BE2C (cell line): Measurements from ENCODE around the gene DTNB.

Source experiments
- DNase-seq: peaks from one replicate; pipeline ENCODE4 v3.0.0-alpha.2; 2020
- H3K27me3 ChIP-seq: fragments of 250-450 bp; sonication (Bioruptor Pico); 2 replicates; pipeline ENCODE4 v1.5.1; 2020; ENCODE audit warnings: mild to moderate bottlenecking
- H3K36me3 ChIP-seq: fragments of 250-450 bp; sonication (Bioruptor Pico); 2 replicates; pipeline ENCODE4 v1.5.1; 2020; ENCODE audit warnings: mild to moderate bottlenecking
- H3K4me1 ChIP-seq: fragments of 250-450 bp; sonication (Bioruptor Pico); 2 replicates; pipeline ENCODE4 v1.5.1; 2020
- H3K4me3 ChIP-seq: 2 replicates; pipeline ENCODE4 v1.5.1; 2011; ENCODE audit warnings: low read depth, low read length
- H3K9me3 ChIP-seq: fragments of 250-450 bp; sonication (Bioruptor Pico); 2 replicates; pipeline ENCODE4 v1.5.1; 2020
- CTCF ChIP-seq: IDR thresholded peaks from 2 replicates; pipeline ENCODE4 v1.5.1; 2012; ENCODE audit warnings: mild to moderate bottlenecking, low read depth, low read length

Gene DTNB

DNA sequence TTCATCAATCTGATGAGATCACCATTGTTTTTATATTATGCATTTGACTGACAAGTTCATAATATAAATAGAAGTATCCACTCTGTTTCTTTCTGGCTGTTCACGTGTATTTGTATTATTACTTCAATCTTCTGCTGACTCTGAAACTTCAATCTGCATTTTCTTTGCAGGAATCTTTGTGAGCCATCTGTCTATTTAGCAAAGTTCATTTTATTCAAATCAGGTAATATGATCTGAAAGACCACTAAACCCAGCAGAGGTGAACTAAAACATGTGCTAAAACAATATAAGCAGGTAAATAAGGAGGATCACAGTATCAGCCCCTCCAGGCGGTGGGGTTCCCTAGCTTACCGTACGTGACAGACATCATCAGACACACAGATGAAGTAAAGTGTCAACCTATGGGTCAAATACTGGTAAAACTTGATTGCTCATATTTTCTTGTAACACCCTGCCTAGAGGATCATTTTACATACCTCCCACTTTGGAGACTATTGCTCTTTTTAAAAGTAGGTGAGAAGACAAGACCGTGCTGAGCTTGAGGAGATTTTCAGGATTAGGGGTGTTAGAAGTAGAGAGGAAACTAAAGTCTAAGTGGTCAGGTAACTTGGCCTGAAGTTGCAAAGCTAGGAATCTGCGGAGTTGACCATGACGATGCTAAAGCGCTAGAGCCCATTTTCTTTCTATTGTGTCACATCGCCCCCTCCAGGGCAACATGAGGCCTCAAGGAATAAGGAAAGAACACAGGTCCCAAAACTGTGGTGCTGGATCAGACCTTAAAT, 9.0 kb downstream of the DTNB start:
- peak; percentile 70 for DNase-seq
- Histone ChIP-seq H3K36me3 (no peaks in the 10 kb centered on the region), H3K4me3 (no peak overlapping the region), H3K9me3 (no peaks in the 10 kb centered on the region), H3K4me1 (peaks cover 4% of the 10 kb centered on the region), H3K27me3 (no peaks in the 10 kb centered on the region)
- TF ChIP-seq CTCF, result peak; percentile 91

DNA sequence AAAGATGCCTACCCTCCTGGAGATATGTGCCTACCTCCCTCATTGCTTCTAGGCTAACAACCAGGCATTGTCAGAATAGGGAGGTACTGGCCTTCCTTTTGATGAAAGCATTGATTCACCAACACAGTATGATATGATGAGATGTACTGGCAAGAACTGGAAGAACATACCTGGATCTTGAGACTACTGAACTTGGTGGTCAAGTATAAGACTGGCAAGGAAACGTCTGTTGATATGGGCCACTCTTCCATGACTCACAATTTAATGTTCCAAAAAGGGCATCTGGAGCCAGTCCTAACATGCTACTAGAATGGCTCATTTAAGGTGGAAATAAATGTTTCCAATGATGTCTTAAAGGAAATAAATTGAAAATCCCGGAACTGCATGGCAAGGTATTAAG, 18.1 kb downstream of the DTNB start:
- Histone ChIP-seq H3K9me3 (no peaks in the 10 kb centered on the region), H3K36me3 (no peaks in the 10 kb centered on the region), H3K27me3 (no peaks in the 10 kb centered on the region), H3K4me1 (no peaks in the 10 kb centered on the region; the same call in 1 of the 2 replicates), H3K4me3 (no peak overlapping the region)
- no peak for DNase-seq
- no peak for TF ChIP-seq CTCF

- no peaks in the 10 kb centered on the region; the same call in 1 of the 2 replicates for H3K36me3 ChIP-seq
- no peak for TF ChIP-seq CTCF
- H3K9me3 ChIP-seq, result no peaks in the 10 kb centered on the region
- H3K27me3 ChIP-seq, result no peaks in the 10 kb centered on the region
- H3K4me3 ChIP-seq, result no peak overlapping the region
- DNase-seq, result no peak
- H3K4me1 ChIP-seq, result no peaks in the 10 kb centered on the region; the same call in 1 of the 2 replicates
Observed at GRCh38 chr2:25654801-25655200, 18.6 kb downstream of the DTNB start.

DNA sequence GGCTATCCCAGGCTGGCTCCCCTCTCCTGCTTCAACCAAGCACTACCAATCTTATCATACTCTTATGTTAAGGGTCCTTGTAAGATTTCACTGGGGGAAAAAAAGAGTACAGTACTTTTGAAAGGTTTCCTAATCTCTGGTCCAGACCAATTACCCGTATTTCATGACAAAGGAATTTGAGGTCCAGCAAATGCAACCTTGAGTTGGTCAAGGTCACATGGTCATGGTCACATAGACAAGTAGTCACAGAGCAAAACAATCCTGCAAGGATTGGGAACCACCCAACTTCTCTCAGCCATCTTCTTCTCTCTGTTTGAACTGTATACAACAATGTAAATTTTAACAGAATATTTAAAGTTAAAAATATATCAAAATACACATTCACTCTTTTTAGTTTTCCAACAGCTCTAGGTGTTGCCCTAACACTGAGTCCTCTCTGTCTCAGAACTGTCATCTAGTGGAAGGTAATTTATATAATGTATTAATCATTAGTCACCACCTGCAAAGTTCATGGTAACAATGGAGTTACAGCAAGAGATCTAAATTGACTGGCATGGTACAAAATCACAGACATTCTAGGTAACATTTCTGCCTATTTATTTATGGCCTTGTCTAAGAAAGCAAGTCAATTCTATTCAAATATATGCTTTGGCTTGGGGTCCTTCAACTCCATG, 21.5 kb downstream of the DTNB start:
- Histone ChIP-seq H3K36me3 (no peaks in the 10 kb centered on the region; the same call in 1 of the 2 replicates), H3K9me3 (no peaks in the 10 kb centered on the region), H3K27me3 (no peaks in the 10 kb centered on the region), H3K4me1 (no peaks in the 10 kb centered on the region; the same call in 1 of the 2 replicates), H3K4me3 (no peak overlapping the region)
- no peak for TF ChIP-seq CTCF
- DNase-seq, result no peak

- H3K4me1 ChIP-seq, result no peaks in the 10 kb centered on the region; the same call in 1 of the 2 replicates
- no peak for TF ChIP-seq CTCF
- no peak overlapping the region for H3K4me3 ChIP-seq
- H3K9me3 ChIP-seq, result no peaks in the 10 kb centered on the region
- H3K36me3 ChIP-seq, result no peaks in the 10 kb centered on the region; the same call in 1 of the 2 replicates
- H3K27me3 ChIP-seq, result no peaks in the 10 kb centered on the region
- no peak for DNase-seq
Observed at GRCh38 chr2:25651066-25651465, 22.3 kb downstream of the DTNB start.

DNA sequence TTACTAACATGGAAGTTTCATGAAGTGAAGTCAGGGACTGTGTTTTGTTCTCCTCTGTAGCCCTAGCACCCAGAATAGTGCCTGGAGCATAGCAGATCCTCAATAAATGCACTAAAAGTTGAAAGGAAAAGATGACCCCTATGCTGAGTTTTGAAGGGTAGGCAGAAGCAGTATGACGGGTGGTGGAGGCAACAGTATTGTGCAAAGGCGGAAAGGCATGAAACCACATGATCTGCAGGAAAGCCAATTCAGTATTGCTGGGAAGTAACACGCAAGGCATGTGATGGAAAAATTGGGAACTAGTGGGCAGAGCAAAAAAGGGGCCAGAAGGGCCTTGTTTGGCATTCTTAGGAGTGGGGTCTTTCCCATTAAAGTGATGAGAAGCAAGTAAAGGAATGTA, 23.1 kb downstream of the DTNB start:
- Histone ChIP-seq H3K4me3 (no peak overlapping the region), H3K27me3 (no peaks in the 10 kb centered on the region), H3K4me1 (no peaks in the 10 kb centered on the region; the same call in 1 of the 2 replicates), H3K36me3 (no peaks in the 10 kb centered on the region; the same call in 1 of the 2 replicates), H3K9me3 (no peaks in the 10 kb centered on the region)
- no peak for DNase-seq
- TF ChIP-seq CTCF, result no peak
